HEK293T (cell line): ENCODE data around the gene UBE3B.

ENCODE experiments used
- FOXA1 ChIP-seq: fragments of 450-650 bp; IDR thresholded peaks from 2 replicates; pipeline ENCODE4 v1.6.1; 2016; ENCODE audit warnings: mild to moderate bottlenecking
- FOXM1 ChIP-seq: fragments of 450-650 bp; IDR thresholded peaks from 2 replicates; pipeline ENCODE4 v1.6.1; 2017; ENCODE audit warnings: mild to moderate bottlenecking, borderline replicate concordance
- L3MBTL2 ChIP-seq: fragments of 450-650 bp; conservative IDR thresholded peaks from 2 replicates; pipeline ENCODE4 v1.6.1; 2016; ENCODE audit warnings: mild to moderate bottlenecking
- TARDBP ChIP-seq: fragments of 450-650 bp; IDR thresholded peaks from 2 replicates; pipeline ENCODE4 v1.6.1; 2016
- ZNF384 ChIP-seq: fragments of 450-650 bp; IDR thresholded peaks from 2 replicates; pipeline ENCODE4 v1.6.1; 2016

DNA sequence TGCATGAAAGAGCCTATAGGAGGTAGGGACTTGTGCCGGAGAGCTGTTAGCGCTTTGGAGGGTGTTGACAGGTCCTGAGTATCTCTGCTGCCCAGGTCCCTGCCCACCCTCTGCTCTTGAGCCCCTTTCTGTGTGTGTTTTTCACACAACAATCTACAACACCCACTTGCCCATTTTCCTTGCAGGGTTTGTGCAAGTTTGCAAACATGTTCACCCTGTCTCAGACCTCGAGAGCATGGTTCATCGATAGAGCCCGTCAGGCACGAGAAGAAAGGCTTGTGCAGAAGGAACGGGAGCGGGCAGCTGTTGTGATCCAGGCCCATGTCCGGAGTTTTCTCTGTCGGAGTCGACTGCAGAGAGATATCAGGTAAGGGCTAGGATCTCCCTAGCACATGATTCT lies 5.9 kb downstream of the UBE3B start:
- TF ChIP-seq ZNF384 (no peak), FOXA1 (no peak), TARDBP (no peak), L3MBTL2 (no peak), FOXM1 (no peak)
